Neural cell (in vitro differentiated cells): Measurements from ENCODE around the gene IRF1. TPM values are rescaled to one million over a fixed set of nuclear protein-coding genes. Genes with fewer than 3 reads are reported as not detected.

Source experiments
- H2AFZ ChIP-seq: fragments of 200-600, 300-800 bp; sonication (generic), shearing (Covaris generic); 2 replicates; pipeline ENCODE4 v1.6.0; 2014; ENCODE audit warnings: low read depth, mild to moderate bottlenecking, antibody characterized with exemption, low read length, moderate library complexity
- H3F3A ChIP-seq: fragments of 200-600 bp; shearing (Covaris generic); 2 replicates; pipeline ENCODE4 v1.6.1; 2016; ENCODE audit warnings: mild to moderate bottlenecking, moderate library complexity, mixed read lengths, antibody characterized with exemption, low read length; ENCODE audit not compliant: insufficient read depth, poor library complexity, severe bottlenecking
- H3K27ac ChIP-seq: fragments of 200-600, 300-800 bp; sonication (generic), shearing (Covaris generic); 2 replicates; pipeline ENCODE4 v1.5.1; 2014; ENCODE audit warnings: mild to moderate bottlenecking, low read length, moderate library complexity
- H3K27me3 ChIP-seq: fragments of 300-800, 200-600 bp; sonication (generic), shearing (Covaris generic); 2 replicates; pipeline ENCODE4 v1.6.0; 2014; ENCODE audit warnings: mild to moderate bottlenecking, low read depth, low read length, moderate library complexity; ENCODE audit not compliant: insufficient read depth
- H3K36me3 ChIP-seq: fragments of 300-800, 200-600 bp; sonication (generic), shearing (Covaris generic); 2 replicates; pipeline ENCODE4 v1.5.1; 2014; ENCODE audit warnings: mild to moderate bottlenecking, antibody characterized with exemption, low read length, moderate library complexity; ENCODE audit not compliant: insufficient read depth
- H3K4me2 ChIP-seq: fragments of 300-800, 200-600 bp; sonication (generic), shearing (Covaris generic); 2 replicates; pipeline ENCODE4 v1.6.0; 2014; ENCODE audit warnings: mild to moderate bottlenecking, low read length
- H3K4me3 ChIP-seq: fragments of 300-800, 200-600 bp; sonication (generic), shearing (Covaris generic); 2 replicates; pipeline ENCODE4 v1.5.1; 2014; ENCODE audit warnings: mild to moderate bottlenecking, low read length, moderate library complexity
- H3K79me2 ChIP-seq: fragments of 200-600 bp; shearing (Covaris generic); replicated peaks from 2 replicates; pipeline ENCODE4 v1.6.0; 2014; ENCODE audit warnings: mild to moderate bottlenecking, low read length, moderate library complexity; ENCODE audit not compliant: insufficient read depth
- H3K9ac ChIP-seq: fragments of 300-800, 200-600 bp; sonication (generic), shearing (Covaris generic); 2 replicates; pipeline ENCODE4 v1.6.1; 2016; ENCODE audit warnings: mild to moderate bottlenecking, low read length, mixed read lengths
- H3K9me2 ChIP-seq: fragments of 200-600 bp; shearing (Covaris generic); 2 replicates; pipeline ENCODE4 v1.6.1; 2016; ENCODE audit warnings: mild to moderate bottlenecking, low read length, mixed read lengths; ENCODE audit not compliant: insufficient read depth
- H3K9me3 ChIP-seq: fragments of 200-600, 300-800 bp; sonication (generic), shearing (Covaris generic); 2 replicates; pipeline ENCODE4 v1.6.1; 2016; ENCODE audit warnings: mild to moderate bottlenecking, mixed run types, low read length, moderate library complexity, mixed read lengths
- H4K20me1 ChIP-seq: fragments of 200-600 bp; shearing (Covaris generic); 2 replicates; pipeline ENCODE4 v1.6.1; 2016; ENCODE audit warnings: mild to moderate bottlenecking, mixed run types; ENCODE audit not compliant: insufficient read depth
- CTCF ChIP-seq: fragments of 450-650 bp; IDR thresholded peaks from 2 replicates; pipeline ENCODE4 v1.5.1; 2014; ENCODE audit warnings: antibody characterized with exemption, mild to moderate bottlenecking, moderate library complexity; ENCODE audit not compliant: poor library complexity, severe bottlenecking
- EP300 ChIP-seq: fragments of 450-650 bp; conservative IDR thresholded peaks from 2 replicates; pipeline ENCODE4 v1.6.1; 2014; ENCODE audit warnings: antibody characterized with exemption, mild to moderate bottlenecking, moderate library complexity; ENCODE audit not compliant: poor library complexity, severe bottlenecking
- EZH2 ChIP-seq: fragments of 200-600, 300-800 bp; shearing (Covaris generic), sonication (generic); IDR thresholded peaks from 2 replicates; pipeline ENCODE4 v1.6.1; 2014; ENCODE audit warnings: antibody characterized with exemption, low read length, borderline replicate concordance, mild to moderate bottlenecking; ENCODE audit not compliant: insufficient read depth, poor library complexity, severe bottlenecking
- MXI1 ChIP-seq: fragments of 450-650 bp; conservative IDR thresholded peaks from 2 replicates; pipeline ENCODE4 v1.6.1; 2014; ENCODE audit warnings: antibody characterized with exemption, mild to moderate bottlenecking; ENCODE audit not compliant: poor library complexity, severe bottlenecking
- POLR2AphosphoS5 ChIP-seq: IDR thresholded peaks from 2 replicates; pipeline ENCODE4 v1.6.1; 2012
- RAD21 ChIP-seq: fragments of 450-650 bp; conservative IDR thresholded peaks from 2 replicates; pipeline ENCODE4 v1.6.1; 2014; ENCODE audit warnings: antibody characterized with exemption, mild to moderate bottlenecking, moderate library complexity
- REST ChIP-seq: IDR thresholded peaks from 2 replicates; pipeline ENCODE4 v1.6.1; 2012; ENCODE audit warnings: borderline replicate concordance
- SMC3 ChIP-seq: fragments of 450-650 bp; conservative IDR thresholded peaks from 2 replicates; pipeline ENCODE4 v1.6.1; 2014; ENCODE audit warnings: antibody characterized with exemption, mild to moderate bottlenecking, moderate library complexity; ENCODE audit not compliant: poor library complexity
- TAF1 ChIP-seq: IDR thresholded peaks from 2 replicates; pipeline ENCODE4 v1.6.1; 2012; ENCODE audit warnings: low read depth
- polyA plus RNA-seq: library from polyadenylated mRNA; depleted of rRNA; stranded (reverse); fragments of >200 nt; gene quantifications from 2 replicates; pipeline ENCODE4 v1.2.3, GENCODE V29; 2014

Gene IRF1
- polyA plus RNA-seq, 1 donor from 2014 or later = 0.67 TPM

DNA sequence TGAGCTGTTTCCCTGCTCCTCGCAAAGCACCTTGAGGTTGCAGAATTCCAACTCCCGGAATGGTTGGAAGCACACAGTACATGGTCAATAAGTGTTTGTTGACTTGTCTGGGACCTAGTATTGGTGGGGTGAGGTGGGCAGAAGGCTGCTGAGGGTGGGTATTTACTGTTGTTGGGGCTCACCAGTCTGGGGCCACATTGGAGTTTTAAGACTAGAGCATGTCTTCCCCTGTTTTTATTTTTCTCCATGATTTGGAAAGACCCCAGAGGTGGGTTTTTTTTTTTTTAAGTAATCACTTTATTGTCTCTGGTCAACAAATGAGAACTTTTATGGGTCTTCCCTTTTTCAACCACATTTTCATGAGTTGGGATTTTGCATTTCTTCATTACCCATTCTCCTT is 55.1 kb downstream of the IRF1 start:
- H3K79me2 ChIP-seq = no peaks in the 10 kb centered on the region
- H3K9me3 ChIP-seq = no peaks in the 10 kb centered on the region
- no peak overlapping the region for H3K27ac ChIP-seq
- H3K9me2 ChIP-seq = no peaks in the 10 kb centered on the region
- no peak overlapping the region for H3K4me2 ChIP-seq
- H3F3A ChIP-seq = no peaks in the 10 kb centered on the region
- TF ChIP-seq RAD21 (no peak), SMC3 (no peak)
- H3K9ac ChIP-seq = no peak overlapping the region
- no peak overlapping the region for H3K4me3 ChIP-seq
- H4K20me1 ChIP-seq = no peaks in the 10 kb centered on the region
- H2AFZ ChIP-seq = no peak overlapping the region
- no peaks in the 10 kb centered on the region for H3K27me3 ChIP-seq
- H3K36me3 ChIP-seq = no peaks in the 10 kb centered on the region

- no peak for TF ChIP-seq EP300
- TF ChIP-seq CTCF = no peak
- no peak for TF ChIP-seq POLR2AphosphoS5
- no peak for TF ChIP-seq EZH2
- TF ChIP-seq TAF1 = no peak
- no peak for TF ChIP-seq SMC3
- no peak for TF ChIP-seq MXI1
- H3F3A ChIP-seq = no peaks in the 10 kb centered on the region
- no peak overlapping the region for H3K4me3 ChIP-seq
- no peak overlapping the region for H3K27ac ChIP-seq
- H3K27me3 ChIP-seq = no peaks in the 10 kb centered on the region
- H3K9ac ChIP-seq = no peak overlapping the region
- H3K9me3 ChIP-seq = no peaks in the 10 kb centered on the region
- no peaks in the 10 kb centered on the region for H3K9me2 ChIP-seq
- no peaks in the 10 kb centered on the region for H4K20me1 ChIP-seq
- no peak overlapping the region for H2AFZ ChIP-seq
- no peaks in the 10 kb centered on the region for H3K79me2 ChIP-seq
- H3K36me3 ChIP-seq = no peaks in the 10 kb centered on the region
- no peak overlapping the region for H3K4me2 ChIP-seq
Observed at GRCh38 chr5:132434416-132435286, 55.9 kb downstream of the IRF1 start.

- Histone ChIP-seq H4K20me1 (no peaks in the 10 kb centered on the region), H3F3A (no peaks in the 10 kb centered on the region), H3K9ac (no peak overlapping the region), H3K4me3 (no peak overlapping the region), H3K9me2 (no peaks in the 10 kb centered on the region), H3K9me3 (no peaks in the 10 kb centered on the region), H3K79me2 (no peaks in the 10 kb centered on the region), H3K36me3 (no peaks in the 10 kb centered on the region), H3K27ac (no peak overlapping the region), H3K27me3 (no peaks in the 10 kb centered on the region), H3K4me2 (no peak overlapping the region), H2AFZ (no peak overlapping the region)
- no peak for TF ChIP-seq MXI1
- no peak for TF ChIP-seq SMC3
- no peak for TF ChIP-seq POLR2AphosphoS5
- no peak for TF ChIP-seq TAF1
- no peak for TF ChIP-seq RAD21
- no peak for TF ChIP-seq EP300
- TF ChIP-seq REST = no peak
- TF ChIP-seq EZH2 = no peak
- no peak for TF ChIP-seq CTCF
Observed at GRCh38 chr5:132433141-132433540, 57.4 kb downstream of the IRF1 start.
